NCI-H1092 treated with DMSO at 0.1 percent for 48 hours (cell line): ENCODE measurements around the gene SPATA21.
A peak's percentile ranks its signal among the peaks of the same experiment; 100 is the strongest.
"Not testable (repeated sequence)": the region's sequence is repeated elsewhere in the genome, so short reads cannot be mapped to it uniquely, and the experiment has no call there.

Experiments
- DNase-seq: peaks from one replicate; lab custom pipeline; 2025; lab: John Stamatoyannopoulos, UW

Gene SPATA21

DNA sequence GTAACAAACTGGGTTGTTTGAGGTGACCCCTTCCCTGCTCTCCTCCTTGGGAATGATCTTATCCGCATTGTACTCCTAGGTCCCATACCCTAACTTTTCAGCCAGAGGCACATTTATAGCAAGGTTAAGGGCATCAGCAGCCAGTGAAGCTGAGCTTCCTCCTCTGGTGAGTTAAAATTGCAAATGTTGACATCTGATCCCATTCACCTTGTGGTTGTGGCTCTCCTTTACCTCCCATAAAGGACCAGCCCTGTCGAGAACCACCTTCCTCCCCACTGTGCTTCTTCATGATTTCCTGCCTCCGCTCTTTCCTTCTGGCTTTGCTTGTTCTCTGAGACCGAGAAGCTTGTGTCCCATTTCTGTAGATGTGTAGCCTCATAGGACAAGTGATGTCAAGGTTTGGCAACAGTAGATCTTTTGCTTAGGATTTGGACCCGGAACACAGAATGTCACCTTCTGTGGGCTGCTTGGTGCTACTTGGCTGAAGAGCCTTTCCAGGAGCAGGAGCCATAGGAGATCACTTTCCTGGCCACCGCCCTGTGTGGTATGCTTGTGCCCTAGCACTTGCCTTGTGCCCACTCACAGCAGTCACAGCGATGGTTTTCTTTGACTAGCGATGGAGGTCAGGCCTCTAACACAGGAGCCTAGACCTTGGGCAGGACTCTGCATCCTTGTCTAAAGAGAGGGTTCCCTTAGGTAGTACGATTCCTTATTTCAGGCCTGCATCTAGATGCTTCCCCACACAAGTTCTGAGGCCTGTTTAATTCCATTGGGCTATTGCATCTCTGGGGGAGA, 51.4 kb downstream of the SPATA21 start:
- DNase-seq, result no peak

DNA sequence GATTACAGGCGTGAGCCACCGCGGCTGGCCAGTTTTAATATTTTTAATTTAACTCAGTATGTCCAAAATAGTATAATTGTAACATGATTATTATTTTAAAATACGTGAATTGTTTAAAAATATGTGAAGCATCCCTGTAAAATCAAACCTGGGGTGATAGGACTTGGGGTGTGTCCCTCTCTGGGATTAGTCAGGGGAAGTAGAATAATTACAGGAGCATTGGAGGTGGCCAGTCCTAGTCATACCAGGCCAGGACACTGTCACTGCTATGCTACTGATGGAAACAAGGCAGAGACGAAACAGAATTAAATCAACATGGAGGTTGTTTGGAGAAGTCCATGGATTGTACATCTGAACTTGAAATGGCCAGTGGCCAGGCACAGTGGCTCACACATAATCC, 53.3 kb downstream of the SPATA21 start:
- DNase-seq, result no peak

DNA sequence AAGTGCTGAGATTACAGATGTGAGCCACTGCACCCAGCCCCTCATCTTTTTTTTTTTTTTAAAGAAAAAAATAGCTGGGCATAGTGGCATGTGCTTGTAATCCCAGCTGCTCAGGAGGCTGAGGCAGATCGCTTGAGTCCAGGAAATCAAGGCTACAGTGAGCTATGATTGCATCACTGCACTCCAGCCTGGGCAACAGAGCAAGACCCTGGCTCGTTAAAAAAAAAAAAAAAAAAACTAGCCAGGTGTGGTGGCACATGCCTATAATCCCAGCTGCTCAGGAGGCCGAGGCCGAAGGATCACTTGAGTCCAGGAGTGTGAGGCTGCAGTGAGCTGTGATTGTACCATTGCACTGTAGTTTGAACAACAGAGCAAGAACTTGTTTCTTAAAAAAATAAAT, 56.4 kb downstream of the SPATA21 start:
- DNase-seq, result no peak

DNA sequence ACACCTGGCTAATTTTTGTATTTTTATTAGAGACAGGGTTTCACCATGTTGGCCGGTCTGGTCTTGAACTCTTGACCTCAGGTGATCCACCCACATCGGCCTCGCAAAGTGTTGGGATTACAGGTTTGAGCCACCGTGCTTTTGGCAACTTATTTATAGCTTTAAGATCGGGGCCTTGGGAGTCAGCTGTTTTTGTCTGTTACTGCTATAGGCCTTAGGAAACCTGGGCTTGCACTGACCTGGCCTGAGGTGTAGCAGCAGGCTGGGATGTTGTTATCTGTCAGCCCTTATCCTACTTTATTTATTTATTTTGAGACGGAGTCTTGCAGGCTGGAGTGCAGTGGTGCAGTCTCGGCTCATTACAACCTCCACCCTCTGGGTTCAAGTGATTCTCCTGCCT, 58.8 kb downstream of the SPATA21 start:
- DNase-seq, result no peak

GRCh38 chr1:16376971-16377370, 60.3 kb downstream of the SPATA21 start:
- DNase-seq, result no peak

GRCh38 chr1:16375521-16376340, 61.5 kb downstream of the SPATA21 start:
- DNase-seq, result no peak

- DNase-seq, result no peak
These were observed 63.0 kb downstream of the SPATA21 start for GRCh38 chr1:16374266-16374665.

- DNase-seq, result no peak
These were observed 64.5 kb downstream of the SPATA21 start for GRCh38 chr1:16372535-16373285.

- no peak for DNase-seq
These were observed 65.5 kb downstream of the SPATA21 start for GRCh38 chr1:16371725-16372124.

DNA sequence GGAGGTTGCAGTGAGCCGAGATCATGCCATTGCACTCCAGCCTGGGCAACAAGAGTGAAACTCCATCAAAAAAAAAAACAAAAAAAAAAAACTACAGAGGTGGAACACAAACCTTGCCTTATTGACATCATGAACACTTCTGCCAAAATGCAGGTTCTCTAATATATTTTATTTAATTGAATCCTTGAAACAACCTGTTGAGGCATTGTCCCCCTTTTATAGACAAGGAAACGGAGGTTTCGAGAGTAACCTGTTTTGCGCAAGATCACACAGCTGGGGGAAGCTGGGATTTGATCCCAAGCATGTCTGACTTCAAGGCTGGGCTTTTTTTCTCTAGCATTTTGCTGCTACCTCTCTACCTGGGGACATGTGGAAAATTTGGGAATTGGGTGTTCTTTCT, 67.4 kb downstream of the SPATA21 start:
- DNase-seq, result no peak

DNA sequence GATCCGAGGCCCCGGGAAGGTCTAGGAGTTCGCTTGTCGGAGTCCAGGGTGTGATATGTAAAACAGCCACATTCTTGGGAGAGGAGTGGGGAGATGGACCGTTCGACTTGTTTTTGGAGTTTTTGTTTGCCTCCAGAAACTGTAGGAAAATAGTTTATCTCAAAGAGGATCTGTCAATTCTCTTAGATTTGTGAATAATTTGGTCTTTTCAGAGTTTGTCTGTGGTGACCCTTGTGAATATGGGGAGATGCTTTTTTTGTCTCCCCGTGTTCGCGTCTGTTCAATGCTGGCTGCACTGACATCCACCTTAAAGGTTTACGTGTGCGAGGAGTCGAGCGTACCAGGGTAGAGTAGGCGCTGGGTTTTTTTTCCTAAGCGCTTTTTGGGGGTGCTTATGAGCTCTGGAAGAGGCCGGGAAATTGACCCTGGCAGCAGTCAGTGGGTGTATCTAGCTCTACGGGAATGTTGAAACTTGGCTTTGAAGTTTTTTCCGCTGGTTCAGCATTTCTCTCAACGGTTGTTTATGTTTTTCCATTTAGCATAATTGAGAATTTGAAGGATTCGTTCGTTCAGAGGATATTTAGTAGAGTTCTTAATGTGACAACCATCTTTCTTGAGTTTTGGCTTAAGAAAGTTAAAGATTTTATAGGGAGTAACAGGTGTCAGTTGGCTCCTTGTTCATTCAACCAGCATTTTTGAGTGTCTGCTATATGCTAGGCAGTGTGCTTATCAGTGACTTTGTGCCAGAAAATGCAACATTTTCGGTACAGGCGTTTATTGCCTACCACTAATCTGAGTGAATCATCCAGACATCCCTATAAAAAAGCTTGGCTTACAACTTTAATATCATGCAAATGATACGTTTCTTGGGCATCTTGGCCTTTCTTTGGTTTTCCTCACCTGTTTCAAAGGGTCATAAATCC, 69.0 kb downstream of the SPATA21 start:
- no peak for DNase-seq

- DNase-seq, result peak; percentile 92
These were observed 69.8 kb downstream of the SPATA21 start for GRCh38 chr1:16367258-16367967.

DNA sequence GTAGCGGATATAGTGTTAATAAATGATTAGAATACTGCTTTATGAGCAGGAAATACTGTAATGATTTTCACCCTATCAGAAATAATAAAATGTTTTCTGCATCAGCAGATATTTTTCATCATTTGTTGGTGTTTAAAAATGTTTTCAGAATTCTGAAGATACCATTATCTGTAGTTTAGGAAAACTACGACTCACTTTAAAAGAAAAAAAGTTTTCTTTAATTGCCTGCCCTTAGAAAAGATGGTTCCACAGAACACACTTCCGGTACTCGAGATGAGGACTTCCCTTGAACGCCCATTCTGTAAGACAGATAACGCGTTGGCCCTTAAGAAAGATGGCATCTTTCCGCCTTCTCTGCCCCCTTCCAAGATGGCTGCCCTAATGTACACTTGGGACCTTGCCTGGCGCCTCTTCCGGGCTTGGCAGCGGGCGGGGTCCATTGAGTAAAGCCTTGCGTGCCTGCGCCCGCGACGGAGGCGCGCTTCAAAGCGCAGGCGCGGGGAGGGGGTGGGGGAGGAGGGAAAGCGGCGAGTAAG, 70.4 kb downstream of the SPATA21 start, which contains the start of gene SZRD1:
SZRD1 (plus strand) TSS at position 521 of the 536 bp plus-strand sequence. CDS start 16 bp downstream, outside the sequence.
- peak; percentile 100 for DNase-seq

DNA sequence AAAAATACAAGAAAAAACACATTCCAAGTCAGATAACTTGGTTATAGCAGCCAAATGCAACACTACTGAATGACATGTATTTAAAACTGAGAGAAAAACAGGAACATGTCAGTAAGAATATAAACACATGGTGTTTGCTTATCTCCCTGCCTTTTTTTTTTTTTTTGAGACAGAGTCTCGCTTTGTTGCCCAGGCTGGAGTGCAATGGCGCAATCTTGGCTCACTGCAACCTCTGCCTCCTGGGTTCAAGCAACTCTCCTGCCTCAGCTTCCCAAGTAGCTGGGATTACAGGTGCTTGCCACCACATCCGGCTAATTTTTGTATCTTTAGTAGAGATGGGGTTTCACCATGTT, 72.1 kb downstream of the SPATA21 start:
- not testable (repeated sequence) for DNase-seq

DNA sequence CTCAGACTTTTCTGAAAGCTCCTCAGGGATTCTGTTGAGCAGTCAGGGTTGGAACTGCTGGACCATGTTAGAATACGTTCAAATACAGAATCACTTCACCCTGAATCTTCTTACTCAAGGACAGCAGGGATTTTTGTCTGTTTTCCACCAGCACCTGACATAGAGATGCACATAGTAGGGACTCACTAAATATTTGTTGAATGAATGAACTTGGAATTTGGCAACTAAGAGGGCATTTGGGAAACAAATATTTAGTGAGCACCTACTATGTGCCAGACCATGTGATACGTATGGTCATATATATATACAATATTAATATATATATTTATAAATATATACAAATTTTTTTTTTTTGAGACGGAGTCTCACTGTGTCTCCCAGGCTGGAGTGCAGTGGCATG, 80.4 kb downstream of the SPATA21 start:
- DNase-seq, result no peak

DNA sequence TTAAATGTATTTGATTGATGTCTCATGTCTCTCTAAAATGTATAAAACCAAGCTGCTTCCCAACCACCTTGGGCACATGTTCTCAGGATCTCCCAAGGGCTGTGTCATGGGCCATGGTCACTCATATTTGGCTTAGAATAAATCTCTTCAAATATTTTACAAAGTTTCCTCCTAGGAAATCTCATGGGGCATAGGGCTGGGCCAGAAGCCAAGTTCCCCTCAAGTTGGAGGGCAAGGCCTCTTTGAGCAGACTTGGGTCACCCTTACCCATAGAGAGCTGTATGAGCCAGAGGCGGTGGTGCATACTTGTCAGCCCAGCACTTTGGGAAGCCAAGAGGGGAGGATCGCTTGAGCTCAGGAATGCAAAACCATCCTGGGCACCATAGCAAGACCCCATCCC, 82.6 kb downstream of the SPATA21 start:
- no peak for DNase-seq

- no peak for DNase-seq
These were observed 84.2 kb downstream of the SPATA21 start for GRCh38 chr1:16352842-16353535.

GRCh38 chr1:16351994-16352841, 85.0 kb downstream of the SPATA21 start, which contains the start of gene FBXO42:
Gene FBXO42 (minus strand): TSS chr1:16352480. CDS start chr1:16315418, 37,062 bp downstream.
- peak; percentile 95 for DNase-seq
